Measurements from ENCODE around the gene HES4. TPM values are rescaled to one million over a fixed set of nuclear protein-coding genes. Genes with fewer than 3 reads are reported as not detected.

HES4 gene
- total and polyA plus RNA-seq, 2 of the 13 experiments (the other 11 are each of a cell fraction or from before 2014, with no cell fraction given): 8.8 to 10.6 TPM

DNA sequence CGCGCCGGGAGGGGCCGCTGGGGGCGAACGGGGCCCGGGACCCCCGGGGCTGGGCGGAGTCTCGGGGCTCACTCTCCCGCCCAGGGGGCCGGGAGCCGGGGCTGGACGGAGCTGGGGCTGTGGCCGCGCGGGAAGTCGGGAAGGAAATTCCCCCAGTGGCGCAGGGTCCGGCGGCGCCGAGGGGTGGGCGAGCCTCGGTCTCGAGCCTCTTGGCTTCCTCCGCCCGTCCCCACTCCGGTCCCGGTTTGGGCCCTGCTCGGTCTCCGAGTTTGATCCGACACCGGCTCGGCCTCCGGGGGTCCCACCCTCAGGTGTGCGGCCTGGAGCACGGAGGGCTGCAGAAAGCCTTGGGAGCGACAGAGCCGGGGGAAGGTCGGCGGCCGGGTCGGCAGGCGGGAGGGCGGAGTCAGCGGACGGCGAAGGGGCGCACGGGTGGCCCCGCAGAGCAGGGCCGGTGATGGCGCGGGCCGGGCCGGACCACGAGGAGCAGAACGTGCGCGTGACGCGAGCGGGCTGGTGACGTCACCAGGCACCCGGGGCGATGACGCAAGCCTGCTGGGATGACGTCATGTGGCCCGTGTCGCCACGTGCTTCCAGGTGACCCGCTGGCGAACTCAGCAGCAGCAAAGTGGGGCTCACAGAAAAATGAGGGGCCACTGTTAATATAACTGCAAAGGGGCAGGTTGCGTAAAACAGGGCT is 610 bp upstream of the HES4 start (continued):
- TF ChIP-seq, protein P1, sequence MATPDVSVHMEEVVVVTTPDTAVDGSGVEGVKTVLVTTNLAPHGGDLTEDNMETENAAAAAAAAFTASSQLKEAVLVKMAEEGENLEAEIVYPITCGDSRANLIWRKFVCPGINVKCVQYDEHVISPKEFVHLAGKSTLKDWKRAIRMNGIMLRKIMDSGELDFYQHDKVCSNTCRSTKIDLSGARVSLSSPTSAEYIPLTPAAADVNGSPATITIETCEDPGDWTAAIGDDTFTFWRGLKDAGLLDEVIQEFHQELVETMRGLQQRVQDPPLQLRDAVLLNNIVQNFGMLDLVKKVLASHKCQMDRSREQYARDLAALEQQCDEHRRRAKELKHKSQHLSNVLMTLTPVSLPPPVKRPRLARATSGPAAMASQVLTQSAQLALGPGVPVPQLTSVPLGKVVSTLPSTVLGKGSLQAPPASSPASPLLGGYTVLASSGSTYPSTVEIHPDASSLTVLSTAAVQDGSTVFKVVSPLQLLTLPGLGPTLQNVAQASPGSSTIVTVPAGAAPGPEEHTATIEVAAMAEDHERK (CRISPR knock-in tag; IDR thresholded peaks at IDR 0.05; ENCODE audit: low read depth): 0 out of 2 replicates have a peak, but pooled peaks have one; percentile 31
- peak; percentile 81 for TF ChIP-seq ZNF605 (CRISPR knock-in tag; IDR thresholded peaks at IDR 0.05)
- no peak for TF ChIP-seq GPN1 (CRISPR knock-in tag; IDR thresholded peaks at IDR 0.05; ENCODE audit: borderline replicate concordance)
- TF ChIP-seq ZNF841 (CRISPR knock-in tag; IDR thresholded peaks at IDR 0.05; ENCODE audit: borderline replicate concordance): no peak
- peak; percentile 74 for TF ChIP-seq ZNF263 (CRISPR knock-in tag; IDR thresholded peaks at IDR 0.05)
- TF ChIP-seq MEF2D (CRISPR knock-in tag; IDR thresholded peaks at IDR 0.05): peak; percentile 69; the same call in 1 of the 2 replicates
- peak; percentile 22; the same call in 1 of the 2 replicates for TF ChIP-seq ZNF749 (CRISPR knock-in tag; IDR thresholded peaks at IDR 0.05; ENCODE audit: borderline replicate concordance)
- TF ChIP-seq GLI4 (CRISPR knock-in tag; IDR thresholded peaks at IDR 0.05; ENCODE audit: borderline replicate concordance): peak; percentile 75; the same call in 1 of the 2 replicates
- TF ChIP-seq GABPB1 (CRISPR knock-in tag; IDR thresholded peaks at IDR 0.05): peak; percentile 88
- peak; percentile 87 for TF ChIP-seq ZFY (CRISPR knock-in tag; IDR thresholded peaks at IDR 0.05)
- TF ChIP-seq GATA4 (IDR thresholded peaks at IDR 0.05; ENCODE audit: borderline replicate concordance, low read depth): no peak
- TF ChIP-seq, protein P2, sequence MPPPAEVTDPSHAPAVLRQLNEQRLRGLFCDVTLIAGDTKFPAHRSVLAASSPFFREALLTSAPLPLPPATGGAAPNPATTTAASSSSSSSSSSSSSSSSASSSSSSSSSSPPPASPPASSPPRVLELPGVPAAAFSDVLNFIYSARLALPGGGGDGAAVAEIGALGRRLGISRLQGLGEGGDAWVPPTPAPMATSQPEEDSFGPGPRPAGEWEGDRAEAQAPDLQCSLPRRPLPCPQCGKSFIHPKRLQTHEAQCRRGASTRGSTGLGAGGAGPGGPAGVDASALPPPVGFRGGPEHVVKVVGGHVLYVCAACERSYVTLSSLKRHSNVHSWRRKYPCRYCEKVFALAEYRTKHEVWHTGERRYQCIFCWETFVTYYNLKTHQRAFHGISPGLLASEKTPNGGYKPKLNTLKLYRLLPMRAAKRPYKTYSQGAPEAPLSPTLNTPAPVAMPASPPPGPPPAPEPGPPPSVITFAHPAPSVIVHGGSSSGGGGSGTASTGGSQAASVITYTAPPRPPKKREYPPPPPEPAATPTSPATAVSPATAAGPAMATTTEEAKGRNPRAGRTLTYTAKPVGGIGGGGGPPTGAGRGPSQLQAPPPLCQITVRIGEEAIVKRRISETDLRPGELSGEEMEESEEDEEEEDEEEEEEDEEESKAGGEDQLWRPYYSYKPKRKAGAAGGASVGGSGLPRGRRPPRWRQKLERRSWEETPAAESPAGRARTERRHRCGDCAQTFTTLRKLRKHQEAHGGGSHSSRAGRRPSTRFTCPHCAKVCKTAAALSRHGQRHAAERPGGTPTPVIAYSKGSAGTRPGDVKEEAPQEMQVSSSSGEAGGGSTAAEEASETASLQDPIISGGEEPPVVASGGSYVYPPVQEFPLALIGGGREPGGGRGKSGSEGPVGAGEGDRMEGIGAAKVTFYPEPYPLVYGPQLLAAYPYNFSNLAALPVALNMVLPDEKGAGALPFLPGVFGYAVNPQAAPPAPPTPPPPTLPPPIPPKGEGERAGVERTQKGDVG (CRISPR knock-in tag; IDR thresholded peaks at IDR 0.05; ENCODE audit: borderline replicate concordance): no peak
- TF ChIP-seq YEATS4 (CRISPR knock-in tag; IDR thresholded peaks at IDR 0.05; ENCODE audit: borderline replicate concordance): peak; percentile 96
- TF ChIP-seq NR2C2 (CRISPR knock-in tag; IDR thresholded peaks at IDR 0.05; ENCODE audit: borderline replicate concordance): peak; percentile 76
- TF ChIP-seq, protein P3, sequence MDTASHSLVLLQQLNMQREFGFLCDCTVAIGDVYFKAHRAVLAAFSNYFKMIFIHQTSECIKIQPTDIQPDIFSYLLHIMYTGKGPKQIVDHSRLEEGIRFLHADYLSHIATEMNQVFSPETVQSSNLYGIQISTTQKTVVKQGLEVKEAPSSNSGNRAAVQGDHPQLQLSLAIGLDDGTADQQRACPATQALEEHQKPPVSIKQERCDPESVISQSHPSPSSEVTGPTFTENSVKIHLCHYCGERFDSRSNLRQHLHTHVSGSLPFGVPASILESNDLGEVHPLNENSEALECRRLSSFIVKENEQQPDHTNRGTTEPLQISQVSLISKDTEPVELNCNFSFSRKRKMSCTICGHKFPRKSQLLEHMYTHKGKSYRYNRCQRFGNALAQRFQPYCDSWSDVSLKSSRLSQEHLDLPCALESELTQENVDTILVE (CRISPR knock-in tag; IDR thresholded peaks at IDR 0.05): peak; percentile 90; the same call in 1 of the 2 replicates
- TF ChIP-seq ZNF780A (CRISPR knock-in tag; IDR thresholded peaks at IDR 0.05): 0 out of 2 replicates have a peak, but pooled peaks have one; percentile 42
- TF ChIP-seq, protein P4, sequence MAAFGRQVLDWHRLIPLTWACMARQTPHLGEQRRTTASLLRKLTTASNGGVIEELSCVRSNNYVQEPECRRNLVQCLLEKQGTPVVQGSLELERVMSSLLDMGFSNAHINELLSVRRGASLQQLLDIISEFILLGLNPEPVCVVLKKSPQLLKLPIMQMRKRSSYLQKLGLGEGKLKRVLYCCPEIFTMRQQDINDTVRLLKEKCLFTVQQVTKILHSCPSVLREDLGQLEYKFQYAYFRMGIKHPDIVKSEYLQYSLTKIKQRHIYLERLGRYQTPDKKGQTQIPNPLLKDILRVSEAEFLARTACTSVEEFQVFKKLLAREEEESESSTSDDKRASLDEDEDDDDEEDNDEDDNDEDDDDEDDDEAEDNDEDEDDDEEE (CRISPR knock-in tag; IDR thresholded peaks at IDR 0.05): no peak
- TF ChIP-seq, protein P5, sequence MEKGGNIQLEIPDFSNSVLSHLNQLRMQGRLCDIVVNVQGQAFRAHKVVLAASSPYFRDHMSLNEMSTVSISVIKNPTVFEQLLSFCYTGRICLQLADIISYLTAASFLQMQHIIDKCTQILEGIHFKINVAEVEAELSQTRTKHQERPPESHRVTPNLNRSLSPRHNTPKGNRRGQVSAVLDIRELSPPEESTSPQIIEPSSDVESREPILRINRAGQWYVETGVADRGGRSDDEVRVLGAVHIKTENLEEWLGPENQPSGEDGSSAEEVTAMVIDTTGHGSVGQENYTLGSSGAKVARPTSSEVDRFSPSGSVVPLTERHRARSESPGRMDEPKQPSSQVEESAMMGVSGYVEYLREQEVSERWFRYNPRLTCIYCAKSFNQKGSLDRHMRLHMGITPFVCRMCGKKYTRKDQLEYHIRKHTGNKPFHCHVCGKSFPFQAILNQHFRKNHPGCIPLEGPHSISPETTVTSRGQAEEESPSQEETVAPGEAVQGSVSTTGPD (CRISPR knock-in tag; IDR thresholded peaks at IDR 0.05): no peak
- TF ChIP-seq NFKB2 (CRISPR knock-in tag; IDR thresholded peaks at IDR 0.05; ENCODE audit: borderline replicate concordance): peak; percentile 77
- no peak for TF ChIP-seq STAT5B (CRISPR knock-in tag; IDR thresholded peaks at IDR 0.05)
- peak; percentile 78; the same call in 1 of the 2 replicates for TF ChIP-seq SMAD1 (CRISPR knock-in tag; IDR thresholded peaks at IDR 0.05; ENCODE audit: borderline replicate concordance, low read depth)

Measured in HepG2 (cell line).